ENCODE data around the gene IL1RAPL2.
"Not testable (repeated sequence)": the region's sequence is repeated elsewhere in the genome, so short reads cannot be mapped to it uniquely, and the experiment has no call there.

Gene IL1RAPL2

DNA sequence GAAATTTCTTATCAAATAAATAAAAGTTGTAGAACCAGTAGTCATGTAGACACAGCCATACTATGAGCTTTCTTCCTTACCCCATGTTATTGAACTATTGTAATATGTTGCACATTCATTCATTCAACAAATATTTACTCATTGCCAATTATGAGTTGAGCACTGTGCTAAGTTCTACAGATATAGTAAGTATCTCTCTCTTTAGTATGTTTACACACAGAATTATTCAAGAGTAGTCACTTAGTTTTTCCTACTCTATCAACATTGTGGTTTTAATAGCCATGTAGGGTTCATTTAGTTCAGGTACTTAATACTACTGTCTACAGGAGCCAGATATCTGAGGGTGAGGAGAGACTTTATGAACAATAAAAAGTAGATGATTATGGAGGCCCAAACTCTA lies 568.3 kb downstream of the IL1RAPL2 start:
- in situ Hi-C loops (cut with HindIII; ENCODE audit: low sequenced_read_pairs): no loop called here

- in situ Hi-C loops (cut with HindIII; ENCODE audit: low sequenced_read_pairs): no loop called here
These were observed 570.8 kb downstream of the IL1RAPL2 start for GRCh38 chrX:105136786-105137185.

GRCh38 chrX:105150036-105150435 lies 584.0 kb downstream of the IL1RAPL2 start:
- in situ Hi-C loops (cut with HindIII; ENCODE audit: low sequenced_read_pairs): no loop called here

DNA sequence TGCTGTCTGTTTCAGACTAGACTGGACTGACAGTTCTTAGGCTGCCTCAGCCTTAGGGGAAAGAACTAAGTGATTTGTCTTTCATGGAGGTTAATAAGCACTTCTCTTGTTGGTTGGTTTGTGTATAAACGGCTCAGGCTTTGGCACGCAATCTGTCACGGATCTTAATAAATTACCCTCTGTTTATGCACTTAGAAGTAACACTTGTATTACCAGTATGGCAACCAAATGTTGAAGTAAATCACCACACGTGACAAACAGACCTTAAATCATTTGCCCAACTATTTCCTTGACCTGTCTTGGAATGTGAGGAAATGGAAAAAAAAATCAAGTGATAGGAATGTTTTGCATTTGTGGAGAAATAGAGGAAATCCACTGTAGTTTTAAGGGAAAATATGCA lies 584.6 kb downstream of the IL1RAPL2 start:
- in situ Hi-C loops (cut with HindIII; ENCODE audit: low sequenced_read_pairs): no loop called here

GRCh38 chrX:105167233-105167632 lies 601.2 kb downstream of the IL1RAPL2 start:
- in situ Hi-C loops (cut with HindIII; ENCODE audit: low sequenced_read_pairs): no loop called here

DNA sequence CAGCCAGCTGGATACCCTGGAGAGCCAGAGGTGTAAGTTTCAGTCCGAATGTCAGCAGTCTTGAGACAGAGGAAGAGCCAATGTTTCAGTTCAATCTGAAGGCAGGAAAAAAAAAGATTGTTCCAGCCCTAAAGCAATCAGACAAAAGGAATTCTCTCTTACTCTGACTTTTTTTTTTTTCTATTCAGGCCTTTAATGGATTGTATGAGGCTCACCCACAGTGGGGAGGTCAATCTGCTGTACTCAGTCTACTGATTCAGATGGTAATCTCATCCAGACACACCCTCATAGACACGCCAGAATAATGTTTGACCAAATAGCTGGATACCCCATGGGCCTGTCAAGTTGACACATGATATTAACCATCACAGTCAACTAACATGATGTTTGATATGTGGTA lies 602.6 kb downstream of the IL1RAPL2 start:
- in situ Hi-C loops (cut with HindIII; ENCODE audit: low sequenced_read_pairs): no loop called here

DNA sequence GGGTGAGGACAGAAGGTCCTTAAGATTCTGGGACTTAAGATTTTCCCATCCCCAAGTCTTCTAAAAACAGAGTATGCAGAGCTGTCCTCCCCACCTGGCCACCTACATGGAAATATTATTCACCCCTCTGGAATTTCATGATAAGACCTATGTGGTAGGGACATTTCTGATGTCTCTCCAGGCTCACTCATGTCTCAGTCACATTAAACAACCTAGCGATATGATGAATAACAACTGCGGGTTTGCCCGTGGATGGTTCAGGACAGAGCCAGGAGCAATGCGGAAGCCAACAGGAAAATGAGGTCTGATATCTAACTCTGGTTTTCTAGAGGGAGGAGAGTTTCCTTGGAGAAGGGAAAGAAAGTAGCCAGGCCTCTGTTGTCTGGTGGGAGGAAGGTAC lies 607.1 kb downstream of the IL1RAPL2 start:
- in situ Hi-C loops (cut with HindIII; ENCODE audit: low sequenced_read_pairs): no loop called here

DNA sequence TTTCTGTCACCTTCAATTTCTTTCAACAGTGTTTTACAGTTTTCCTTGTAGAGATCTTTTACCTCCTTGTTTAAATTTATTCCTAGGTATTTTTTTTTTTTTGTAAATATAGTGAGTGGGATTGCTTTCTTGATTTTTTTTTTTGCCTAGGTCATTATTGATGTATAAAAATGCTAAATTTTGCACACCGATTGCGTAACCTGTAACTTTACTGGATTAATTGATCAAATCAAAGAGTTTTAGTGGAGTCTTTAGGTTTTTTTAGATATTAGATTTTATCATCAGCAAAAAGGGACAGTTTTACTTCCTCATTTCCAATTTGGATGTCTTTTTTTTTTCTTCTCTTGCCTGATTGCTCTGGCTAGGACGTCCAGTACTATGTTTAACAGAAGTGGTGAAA lies 613.6 kb downstream of the IL1RAPL2 start:
- in situ Hi-C loops (cut with HindIII; ENCODE audit: low sequenced_read_pairs): no loop called here

DNA sequence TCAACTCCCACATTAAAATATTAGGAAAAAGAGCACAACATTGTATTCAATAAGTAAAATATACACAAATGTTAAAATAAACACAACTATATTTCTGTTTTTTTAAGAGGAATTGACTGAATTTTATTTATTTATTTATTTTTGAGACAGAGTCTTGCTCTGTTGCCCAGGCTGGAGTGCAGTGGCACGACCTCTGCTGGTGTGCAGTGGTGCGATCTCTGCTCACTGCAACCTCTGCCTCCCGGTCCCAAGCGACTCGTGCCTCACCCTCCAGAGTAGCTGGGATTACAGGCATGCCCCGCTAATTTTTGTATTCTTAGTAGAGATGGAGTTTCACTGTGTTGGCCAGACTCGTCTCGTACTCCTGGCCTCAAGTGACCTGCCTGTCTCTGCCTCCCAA lies 623.1 kb downstream of the IL1RAPL2 start:
- in situ Hi-C loops (cut with HindIII; ENCODE audit: low sequenced_read_pairs): no loop called here

- in situ Hi-C loops (cut with HindIII; ENCODE audit: low sequenced_read_pairs): no loop called here
These were observed 624.4 kb downstream of the IL1RAPL2 start for GRCh38 chrX:105190252-105190853.

DNA sequence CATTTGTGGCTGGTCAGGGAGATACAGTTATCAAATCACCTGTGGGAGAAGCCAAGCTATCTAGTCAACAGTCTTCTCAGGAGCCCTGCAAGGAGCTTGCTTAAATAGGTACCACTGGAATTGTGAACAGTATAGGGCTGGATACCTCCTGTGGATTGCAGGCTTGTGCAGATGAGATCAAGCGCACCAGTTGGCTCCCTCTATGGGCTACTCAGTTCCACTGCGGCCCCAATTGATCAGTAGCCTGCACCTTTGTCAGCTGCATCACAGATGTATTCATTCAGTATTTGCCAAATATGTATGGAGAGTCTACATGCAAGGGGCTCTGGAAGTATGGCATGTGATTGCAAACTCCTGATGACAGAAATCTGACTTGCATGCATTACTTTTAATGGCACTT lies 625.9 kb downstream of the IL1RAPL2 start:
- in situ Hi-C loops (cut with HindIII; ENCODE audit: low sequenced_read_pairs): no loop called here

DNA sequence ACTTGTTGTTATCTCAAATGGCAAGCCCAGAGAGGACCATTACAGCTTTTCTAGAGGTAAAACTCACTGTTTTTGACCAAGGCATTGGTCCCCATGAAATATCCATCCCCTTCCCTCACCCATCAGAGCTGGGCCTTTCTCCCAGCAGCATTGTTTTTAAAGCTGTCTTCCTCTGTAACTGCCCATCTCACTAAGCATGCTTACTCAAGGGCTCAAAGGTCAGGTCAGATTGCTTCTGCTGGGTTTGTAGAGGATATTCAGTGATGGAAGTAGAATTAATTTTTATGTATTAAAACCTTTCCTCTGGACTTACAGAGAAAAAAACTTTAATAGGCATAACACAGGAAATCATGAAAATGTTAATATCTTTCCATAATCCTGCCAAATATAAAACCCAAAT lies 643.4 kb downstream of the IL1RAPL2 start:
- in situ Hi-C loops (cut with HindIII; ENCODE audit: low sequenced_read_pairs): no loop called here

DNA sequence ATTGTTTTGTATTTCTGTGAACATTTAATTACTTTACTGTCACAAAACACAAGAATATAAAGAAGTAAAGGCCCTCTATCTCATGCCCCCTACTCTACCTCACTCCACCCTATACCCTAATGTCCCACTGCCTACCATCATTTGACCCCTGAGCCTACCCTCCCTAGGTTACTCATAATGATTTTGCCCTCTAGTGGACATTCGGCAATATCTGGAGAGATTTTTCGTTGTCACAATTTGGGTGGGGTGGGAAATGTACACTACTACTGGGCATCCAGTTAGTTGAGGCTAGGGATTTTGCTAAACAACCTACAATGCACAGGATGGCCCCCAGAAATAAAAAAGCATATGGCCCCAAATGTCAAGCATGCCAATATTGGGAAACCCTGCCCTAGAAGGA lies 644.3 kb downstream of the IL1RAPL2 start:
- in situ Hi-C loops (cut with HindIII; ENCODE audit: low sequenced_read_pairs): no loop called here

DNA sequence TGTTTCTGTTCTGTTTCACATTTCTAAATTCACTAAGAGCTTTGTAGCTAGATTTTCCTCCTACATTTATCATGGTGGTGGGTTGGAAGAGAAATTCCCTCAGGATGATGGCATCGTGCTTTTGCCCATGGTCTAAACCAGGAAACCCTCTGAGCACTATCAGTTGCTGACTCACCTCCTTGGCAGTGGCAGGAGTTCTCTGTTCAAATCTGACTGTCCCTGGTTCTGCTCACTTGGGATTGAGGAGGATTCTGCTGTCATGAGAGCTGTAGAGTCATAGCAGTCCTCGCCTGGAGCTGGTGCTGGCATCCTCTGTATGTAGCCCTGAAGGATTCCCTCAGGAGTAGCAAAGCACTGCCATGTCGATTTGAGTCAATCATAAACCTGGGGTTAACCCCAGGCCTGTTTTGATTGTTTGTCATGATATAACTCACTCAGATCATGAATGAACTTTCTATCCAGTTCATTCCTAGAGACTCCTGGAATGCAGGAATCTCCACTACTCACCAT lies 645.1 kb downstream of the IL1RAPL2 start:
- in situ Hi-C loops (cut with HindIII; ENCODE audit: low sequenced_read_pairs): no loop called here

- in situ Hi-C loops (cut with HindIII; ENCODE audit: low sequenced_read_pairs): no loop called here
These were observed 653.7 kb downstream of the IL1RAPL2 start for GRCh38 chrX:105219454-105220401.

- in situ Hi-C loops (cut with HindIII; ENCODE audit: low sequenced_read_pairs): no loop called here
These were observed 654.6 kb downstream of the IL1RAPL2 start, which contains the start of gene TEX13A for GRCh38 chrX:105220636-105221035. TSS of gene TEX13A (minus strand) at chrX:105220694. CDS start at chrX:105220397, 297 bp downstream.

GRCh38 chrX:105221374-105221773 lies 655.4 kb downstream of the IL1RAPL2 start:
- in situ Hi-C loops (cut with HindIII; ENCODE audit: low sequenced_read_pairs): no loop called here

DNA sequence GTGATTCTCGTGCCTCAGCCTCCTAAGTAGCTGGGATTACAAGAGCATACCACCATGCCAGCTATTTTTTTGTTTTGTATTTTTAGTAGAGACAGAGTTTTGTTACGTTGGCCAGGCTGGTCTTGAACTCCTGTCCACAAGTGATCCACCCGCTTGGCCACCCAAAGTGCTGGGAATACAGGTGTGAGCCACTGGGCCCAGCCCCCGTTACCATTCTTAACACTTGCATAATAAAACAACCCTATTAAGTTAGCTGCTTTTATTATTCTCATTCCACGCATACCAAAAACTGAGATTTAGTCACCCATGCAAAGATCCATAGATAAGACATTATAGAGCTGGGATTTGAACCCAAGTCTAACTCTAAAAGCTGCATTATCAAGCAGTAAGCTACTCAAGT lies 660.5 kb downstream of the IL1RAPL2 start:
- in situ Hi-C loops (cut with HindIII; ENCODE audit: low sequenced_read_pairs): no loop called here

DNA sequence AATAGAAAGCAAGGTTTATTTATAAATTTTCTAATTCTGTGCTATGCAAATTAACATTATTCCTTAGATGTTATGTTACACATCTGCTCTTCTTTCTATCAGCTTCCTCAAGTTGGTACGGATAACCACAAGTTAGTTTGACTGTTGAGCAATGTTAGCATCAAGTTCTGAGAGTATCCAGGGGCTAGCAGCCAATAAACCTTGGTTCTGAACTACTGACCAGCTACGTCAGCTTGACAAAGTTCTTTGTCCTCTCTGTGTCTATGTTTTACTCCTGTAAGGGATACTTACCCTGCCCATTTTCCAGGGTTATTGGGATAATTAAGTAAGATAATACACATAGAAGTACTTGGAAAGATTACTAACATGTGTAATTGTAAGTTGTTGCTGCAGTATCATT lies 662.6 kb downstream of the IL1RAPL2 start:
- in situ Hi-C loops (cut with HindIII; ENCODE audit: low sequenced_read_pairs): no loop called here

- in situ Hi-C loops (cut with HindIII; ENCODE audit: low sequenced_read_pairs): no loop called here
These were observed 663.1 kb downstream of the IL1RAPL2 start for GRCh38 chrX:105229146-105229545.

- in situ Hi-C loops (cut with HindIII; ENCODE audit: low sequenced_read_pairs): not testable (repeated sequence)
These were observed 671.4 kb downstream of the IL1RAPL2 start for GRCh38 chrX:105237407-105237806.

DNA sequence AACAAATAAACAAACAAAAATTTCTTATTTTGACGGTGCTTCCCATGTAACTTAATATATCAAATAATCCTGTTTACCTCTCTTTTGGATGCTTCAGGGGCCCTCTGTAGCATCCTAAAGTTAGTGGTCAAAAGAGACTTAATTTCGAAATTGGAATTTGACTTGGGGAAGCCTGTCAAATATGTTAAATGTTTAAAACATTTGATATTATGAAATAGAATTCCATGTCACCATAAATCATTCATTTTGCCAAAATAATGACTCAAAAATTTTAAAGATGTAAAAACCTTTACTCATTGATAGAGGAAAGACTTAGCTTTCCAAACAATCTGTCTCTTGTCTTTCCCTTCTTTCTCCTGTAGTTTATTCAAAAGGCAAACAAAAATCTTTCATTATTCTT lies 675.1 kb downstream of the IL1RAPL2 start:
- in situ Hi-C loops (cut with HindIII; ENCODE audit: low sequenced_read_pairs): no loop called here

Data from DLD1 (cell line).